Mesendoderm (in vitro differentiated cells): ENCODE data around the gene IGFLR1.

Source experiments
- DNase-seq: peaks from one replicate; pipeline ENCODE4 v3.0.0; 2013
- H2AK5ac ChIP-seq: 2 replicates; pipeline ENCODE4 v1.6.1; 2013; ENCODE audit warnings: low read length, inconsistent platforms
- H2BK120ac ChIP-seq: 2 replicates; pipeline ENCODE4 v1.6.1; 2013; ENCODE audit warnings: low read depth, mild to moderate bottlenecking, low read length, moderate library complexity, mixed read lengths
- H2BK15ac ChIP-seq: replicated peaks from 2 replicates; pipeline ENCODE4 v1.6.1; 2013; ENCODE audit warnings: low read depth, mild to moderate bottlenecking, moderate library complexity
- H2BK5ac ChIP-seq: 2 replicates; pipeline ENCODE4 v1.6.1; 2013; ENCODE audit warnings: low read length, inconsistent platforms
- H3K18ac ChIP-seq: 2 replicates; pipeline ENCODE4 v1.6.1; 2013; ENCODE audit warnings: mild to moderate bottlenecking, low read length, mixed read lengths
- H3K23ac ChIP-seq: one replicate; pipeline ENCODE4 v1.6.1; 2013; ENCODE audit warnings: low read length
- H3K27ac ChIP-seq: 2 replicates; pipeline ENCODE4 v1.5.1; 2013; ENCODE audit warnings: low read depth, mild to moderate bottlenecking, inconsistent platforms, low read length, moderate library complexity
- H3K27me3 ChIP-seq: 2 replicates; pipeline ENCODE4 v1.6.1; 2013; ENCODE audit warnings: low read length, control low read depth, mild to moderate bottlenecking, inconsistent platforms; ENCODE audit not compliant: insufficient read depth, poor library complexity
- H3K36me3 ChIP-seq: 2 replicates; pipeline ENCODE4 v1.6.1; 2013; ENCODE audit warnings: low read length, inconsistent platforms; ENCODE audit not compliant: control insufficient read depth, insufficient read depth
- H3K4ac ChIP-seq: one replicate; pipeline ENCODE4 v1.6.1; 2013; ENCODE audit warnings: low read depth, mild to moderate bottlenecking, low read length, moderate library complexity
- H3K4me1 ChIP-seq: 2 replicates; pipeline ENCODE4 v1.6.1; 2013; ENCODE audit warnings: low read depth, low read length, inconsistent platforms; ENCODE audit not compliant: control insufficient read depth
- H3K4me2 ChIP-seq: 2 replicates; pipeline ENCODE4 v1.6.1; 2013; ENCODE audit warnings: low read length
- H3K4me3 ChIP-seq: 2 replicates; pipeline ENCODE4 v1.5.1; 2013; ENCODE audit warnings: mild to moderate bottlenecking, low read length
- H3K56ac ChIP-seq: one replicate; pipeline ENCODE4 v1.6.1; 2013; ENCODE audit warnings: low read length
- H3K79me1 ChIP-seq: 2 replicates; pipeline ENCODE4 v1.6.1; 2013; ENCODE audit warnings: low read length, inconsistent platforms
- H3K79me2 ChIP-seq: 2 replicates; pipeline ENCODE4 v1.6.1; 2013; ENCODE audit warnings: mild to moderate bottlenecking, low read length; ENCODE audit not compliant: control insufficient read depth, insufficient read depth
- H3K9ac ChIP-seq: 2 replicates; pipeline ENCODE4 v1.6.1; 2013; ENCODE audit warnings: low read length, inconsistent platforms
- H4K5ac ChIP-seq: one replicate; pipeline ENCODE4 v1.6.1; 2013; ENCODE audit warnings: low read length
- H4K8ac ChIP-seq: one replicate; pipeline ENCODE4 v1.6.1; 2013; ENCODE audit warnings: low read depth, mild to moderate bottlenecking, control low read depth, low read length, moderate library complexity
- WGBS: extraction: QIAGEN DNeasy Blood & Tissue Kit; methylation state at CpG from one replicate; pipeline ENCODE4 v1.1.7; 2013; ENCODE audit warnings: low lambda C conversion rate, missing lambda C conversion rate; ENCODE audit not compliant: insufficient coverage; ENCODE audit errors: extremely low coverage; 5-methylcytosine and 5-hydroxymethylcytosine counted together

Gene IGFLR1

DNA sequence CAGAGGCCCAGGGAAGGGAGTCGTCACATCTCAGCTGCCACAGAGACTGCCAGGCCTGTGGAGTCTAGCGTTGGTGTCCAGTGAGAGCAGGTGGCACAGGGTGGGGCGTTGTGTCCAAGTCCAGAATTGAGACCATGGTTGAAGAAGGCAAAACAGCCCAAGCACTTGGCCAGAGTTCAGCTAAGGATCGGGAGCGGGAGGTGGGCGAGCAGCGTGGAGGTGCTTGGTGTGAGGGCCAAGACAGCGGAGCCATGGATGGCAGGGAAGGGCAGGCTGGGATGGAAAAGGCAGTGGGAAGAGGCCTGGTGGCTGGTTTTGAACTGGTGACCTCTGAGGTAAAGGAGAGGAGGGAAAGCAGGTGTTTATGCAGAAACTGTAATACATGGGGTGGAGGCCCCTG is 8.0 kb downstream of the IGFLR1 start:
- H4K5ac ChIP-seq, result no peak overlapping the region
- peaks cover 19% of the 10 kb centered on the region for H3K36me3 ChIP-seq
- H4K8ac ChIP-seq, result no peak overlapping the region
- H3K56ac ChIP-seq, result no peak overlapping the region
- H2BK120ac ChIP-seq, result no peak overlapping the region
- no peak overlapping the region for H2BK5ac ChIP-seq
- H3K4me1 ChIP-seq, result no peaks in the 10 kb centered on the region
- H2AK5ac ChIP-seq, result no peak overlapping the region
- H3K4me2 ChIP-seq, result no peak overlapping the region
- no peak overlapping the region for H3K4me3 ChIP-seq
- H3K27me3 ChIP-seq, result no peaks in the 10 kb centered on the region
- no peak overlapping the region for H2BK15ac ChIP-seq
- H3K18ac ChIP-seq, result no peak overlapping the region
- H3K79me2 ChIP-seq, result no peaks in the 10 kb centered on the region
- H3K23ac ChIP-seq, result no peak overlapping the region
- WGBS, result no CpG with 5 or more reads among the region's 8 CpGs
- H3K79me1 ChIP-seq, result no peaks in the 10 kb centered on the region
- H3K4ac ChIP-seq, result no peak overlapping the region
- no peak overlapping the region for H3K27ac ChIP-seq
- no peak for DNase-seq
- no peak overlapping the region for H3K9ac ChIP-seq

DNA sequence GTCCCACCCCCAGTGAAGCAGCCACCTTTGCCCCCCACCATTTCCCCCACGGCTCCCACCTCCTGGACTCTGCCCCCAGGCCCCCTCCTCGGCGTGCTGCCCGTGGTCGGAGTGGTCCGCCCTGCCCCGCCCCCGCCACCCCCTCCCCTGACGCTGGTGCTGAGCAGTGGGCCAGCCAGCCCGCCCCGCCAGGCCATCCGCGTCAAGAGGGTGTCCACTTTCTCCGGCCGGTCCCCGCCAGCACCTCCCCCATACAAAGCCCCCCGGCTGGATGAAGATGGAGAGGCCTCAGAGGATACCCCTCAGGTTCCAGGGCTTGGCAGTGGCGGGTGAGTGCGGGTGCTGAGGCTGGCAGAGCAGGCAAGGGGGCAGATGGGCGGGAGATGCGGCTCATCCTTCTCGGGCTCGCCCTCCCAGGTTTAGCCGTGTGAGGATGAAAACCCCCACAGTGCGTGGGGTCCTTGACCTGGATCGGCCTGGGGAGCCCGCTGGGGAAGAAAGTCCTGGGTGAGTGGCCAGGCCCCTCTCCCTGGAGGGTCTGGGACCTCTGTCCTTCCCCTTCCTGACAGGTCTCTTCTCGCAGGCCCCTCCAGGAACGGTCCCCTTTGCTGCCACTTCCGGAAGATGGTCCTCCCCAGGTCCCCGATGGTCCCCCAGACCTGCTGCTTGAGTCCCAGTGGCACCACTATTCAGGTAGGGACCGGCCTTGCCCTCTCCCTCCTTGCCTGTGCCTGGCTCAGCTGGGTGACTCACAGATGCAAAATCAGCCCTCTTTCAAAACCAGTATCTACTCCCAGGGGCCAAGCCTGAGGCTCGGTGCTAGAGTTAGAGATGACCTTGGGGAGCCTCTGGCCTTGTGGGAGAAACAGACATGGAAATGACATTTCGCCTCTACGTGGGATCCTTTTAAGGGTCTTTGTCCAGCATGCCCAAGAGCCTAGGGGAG is 8.8 kb downstream of the IGFLR1 start:
- Histone ChIP-seq H2BK120ac (no peak overlapping the region), H3K27ac (no peak overlapping the region)
- no CpG with 5 or more reads among the region's 35 CpGs for WGBS

DNA sequence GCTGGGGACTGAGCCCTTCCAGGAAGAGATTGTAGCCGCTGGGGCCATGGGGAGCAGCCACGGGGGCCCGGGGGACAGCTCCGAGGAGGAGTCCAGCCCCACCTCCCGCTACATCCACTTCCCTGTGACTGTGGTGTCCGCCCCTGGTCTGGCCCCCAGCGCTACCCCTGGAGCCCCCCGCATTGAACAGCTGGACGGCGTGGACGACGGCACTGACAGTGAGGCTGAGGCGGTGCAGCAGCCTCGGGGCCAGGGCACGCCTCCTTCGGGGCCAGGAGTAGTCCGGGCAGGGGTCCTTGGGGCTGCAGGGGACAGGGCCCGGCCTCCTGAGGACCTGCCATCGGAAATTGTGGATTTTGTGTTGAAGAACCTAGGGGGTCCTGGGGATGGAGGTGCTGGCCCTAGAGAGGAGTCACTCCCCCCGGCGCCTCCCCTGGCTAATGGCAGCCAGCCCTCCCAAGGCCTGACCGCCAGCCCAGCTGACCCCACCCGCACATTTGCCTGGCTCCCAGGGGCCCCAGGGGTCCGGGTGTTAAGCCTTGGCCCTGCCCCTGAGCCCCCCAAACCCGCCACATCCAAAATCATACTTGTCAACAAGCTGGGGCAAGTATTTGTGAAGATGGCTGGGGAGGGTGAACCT is 9.6 kb downstream of the IGFLR1 start:
- WGBS, result no CpG with 5 or more reads among the region's 25 CpGs
- Histone ChIP-seq H3K18ac (no peak overlapping the region), H3K79me2 (no peaks in the 10 kb centered on the region), H3K23ac (no peak overlapping the region), H2BK5ac (no peak overlapping the region), H3K9ac (no peak overlapping the region), H4K8ac (no peak overlapping the region), H2BK15ac (no peak overlapping the region), H3K27ac (no peak overlapping the region), H3K56ac (no peak overlapping the region), H3K36me3 (peaks cover 18% of the 10 kb centered on the region), H3K79me1 (no peaks in the 10 kb centered on the region), H3K4me2 (no peak overlapping the region), H3K4ac (no peak overlapping the region), H2AK5ac (no peak overlapping the region), H4K5ac (no peak overlapping the region), H2BK120ac (no peak overlapping the region), H3K27me3 (no peaks in the 10 kb centered on the region), H3K4me3 (no peak overlapping the region), H3K4me1 (no peaks in the 10 kb centered on the region)
- no peak for DNase-seq

More for the DNA sequence above, 8.8 kb downstream of the IGFLR1 start:
- Histone ChIP-seq H3K4me2 (no peak overlapping the region), H4K5ac (no peak overlapping the region), H3K4me3 (no peak overlapping the region), H2BK15ac (no peak overlapping the region), H2AK5ac (no peak overlapping the region), H3K27me3 (no peaks in the 10 kb centered on the region), H3K4me1 (no peaks in the 10 kb centered on the region), H3K9ac (no peak overlapping the region), H2BK5ac (no peak overlapping the region), H3K79me1 (no peaks in the 10 kb centered on the region), H4K8ac (no peak overlapping the region), H3K23ac (no peak overlapping the region), H3K4ac (no peak overlapping the region), H3K79me2 (no peaks in the 10 kb centered on the region), H3K56ac (no peak overlapping the region), H3K36me3 (peaks cover 20% of the 10 kb centered on the region), H3K18ac (no peak overlapping the region)
- no peak for DNase-seq

DNA sequence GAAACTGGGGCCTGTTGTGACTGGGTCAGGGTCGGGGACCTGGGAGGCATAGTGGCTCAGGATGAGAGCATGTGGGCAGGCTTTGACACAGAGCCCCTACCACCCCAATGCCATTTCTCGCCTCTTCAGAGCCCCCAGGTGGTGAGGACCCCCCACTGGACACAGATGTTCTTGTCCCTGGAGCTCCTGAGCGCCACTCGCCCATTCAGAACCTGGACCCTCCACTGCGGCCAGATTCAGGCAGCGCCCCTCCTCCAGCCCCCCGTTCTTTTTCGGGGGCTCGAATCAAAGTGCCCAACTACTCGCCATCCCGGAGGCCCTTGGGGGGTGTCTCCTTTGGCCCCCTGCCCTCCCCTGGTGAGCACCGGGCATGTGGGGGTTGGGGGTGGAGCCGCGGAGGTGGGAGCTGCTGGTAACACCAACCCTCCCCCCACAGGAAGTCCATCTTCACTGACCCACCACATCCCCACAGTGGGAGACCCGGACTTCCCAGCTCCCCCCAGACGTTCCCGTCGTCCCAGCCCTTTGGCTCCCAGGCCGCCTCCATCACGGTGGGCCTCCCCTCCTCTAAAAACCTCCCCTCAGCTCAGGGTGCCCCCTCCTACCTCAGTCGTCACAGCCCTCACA is 10.4 kb downstream of the IGFLR1 start:
- no peak overlapping the region for H3K4me2 ChIP-seq
- no peak overlapping the region for H3K4me3 ChIP-seq
- H2BK120ac ChIP-seq, result no peak overlapping the region
- no peak overlapping the region for H4K8ac ChIP-seq
- H3K9ac ChIP-seq, result no peak overlapping the region
- peaks cover 22% of the 10 kb centered on the region for H3K36me3 ChIP-seq
- H3K79me1 ChIP-seq, result no peaks in the 10 kb centered on the region
- H3K27ac ChIP-seq, result no peak overlapping the region
- no peak overlapping the region for H3K4ac ChIP-seq
- no peak overlapping the region for H3K56ac ChIP-seq
- no peak overlapping the region for H2AK5ac ChIP-seq
- H3K79me2 ChIP-seq, result no peaks in the 10 kb centered on the region
- no peak for DNase-seq
- H2BK15ac ChIP-seq, result no peak overlapping the region
- H3K4me1 ChIP-seq, result no peaks in the 10 kb centered on the region
- no peak overlapping the region for H2BK5ac ChIP-seq
- no peaks in the 10 kb centered on the region for H3K27me3 ChIP-seq
- H4K5ac ChIP-seq, result no peak overlapping the region
- no peak overlapping the region for H3K23ac ChIP-seq
- no CpG with 5 or more reads among the region's 21 CpGs for WGBS
- H3K18ac ChIP-seq, result no peak overlapping the region

DNA sequence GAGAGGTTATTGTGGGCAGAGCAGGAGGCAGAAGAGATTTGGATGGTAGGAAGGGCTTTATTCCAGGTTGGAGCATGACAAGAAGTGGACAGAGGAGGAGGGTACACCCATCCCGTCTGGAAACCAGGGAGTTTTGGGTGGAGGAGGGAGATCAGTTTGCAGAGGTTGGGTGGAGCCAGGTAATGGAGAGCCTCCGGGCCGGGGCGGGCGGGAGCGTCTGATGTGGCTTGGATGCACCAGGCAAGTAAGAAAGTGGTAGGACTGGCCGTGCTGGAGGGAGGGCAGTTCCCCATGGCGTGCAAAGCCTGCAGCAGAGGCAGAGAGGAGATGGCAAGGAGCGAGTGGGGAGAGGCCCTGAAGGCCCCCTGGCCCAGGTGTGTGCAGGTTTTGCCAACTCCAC is 10.9 kb downstream of the IGFLR1 start:
- no CpG with 5 or more reads among the region's 9 CpGs for WGBS
- no peak overlapping the region for H2AK5ac ChIP-seq
- no peak overlapping the region for H3K9ac ChIP-seq
- peaks cover 20% of the 10 kb centered on the region for H3K36me3 ChIP-seq
- no peak overlapping the region for H3K18ac ChIP-seq
- H2BK15ac ChIP-seq, result no peak overlapping the region
- no peak overlapping the region for H3K23ac ChIP-seq
- no peak overlapping the region for H3K56ac ChIP-seq
- no peak overlapping the region for H2BK5ac ChIP-seq
- no peak overlapping the region for H2BK120ac ChIP-seq
- H3K27ac ChIP-seq, result no peak overlapping the region
- H3K79me1 ChIP-seq, result no peaks in the 10 kb centered on the region
- DNase-seq, result no peak
- H3K27me3 ChIP-seq, result no peaks in the 10 kb centered on the region
- no peaks in the 10 kb centered on the region for H3K79me2 ChIP-seq
- no peak overlapping the region for H4K5ac ChIP-seq
- no peak overlapping the region for H3K4me2 ChIP-seq
- no peaks in the 10 kb centered on the region for H3K4me1 ChIP-seq
- H3K4me3 ChIP-seq, result no peak overlapping the region
- no peak overlapping the region for H3K4ac ChIP-seq
- H4K8ac ChIP-seq, result no peak overlapping the region
